ENCODE results near the gene TFR2.

GRCh38 chr7:100602889-100603725 is 38.2 kb downstream of the TFR2 start:
- TF ChIP-seq MED1 (CRISPR knock-in tag; IDR thresholded peaks at IDR 0.05; ENCODE audit: borderline replicate concordance) (no peak), MAX (CRISPR knock-in tag; IDR thresholded peaks at IDR 0.05) (no peak), ETS2 (tag; IDR thresholded peaks at IDR 0.05; ENCODE audit: borderline replicate concordance, poor library complexity, severe bottlenecking) (no peak), GABPA (tag; conservative IDR thresholded peaks at IDR 0.05; ENCODE audit: low read depth) (no peak)

All from K562 (cell line).